Keratinocyte (primary cell): Measurements from ENCODE around the gene ETNK2.

Source experiments
- EZH2 ChIP-seq: IDR thresholded peaks from one replicate; pipeline ENCODE4 v1.6.1; 2012; ENCODE audit warnings: inconsistent platforms, mild to moderate bottlenecking, low read length, moderate library complexity
- TF ChIP-seq, protein P1 (sequence below), 3 experiments: IDR thresholded peaks in 1 of 3; conservative IDR thresholded peaks in 1 of 3; optimal IDR thresholded peaks in 1 of 3; 2 replicates in 2 of 3; 3 replicates in 1 of 3; pipeline versions ENCODE3 to v1.5.1; 2011; ENCODE audit warnings: low read length in 3 of 3, mild to moderate bottlenecking in 3 of 3, moderate library complexity in 2 of 3, control low read depth in 1 of 3, inconsistent platforms in 1 of 3; ENCODE audit not compliant: insufficient read depth in 2 of 3; ENCODE audit errors: extremely low read depth in 1 of 3

- TF ChIP-seq, protein P1, sequence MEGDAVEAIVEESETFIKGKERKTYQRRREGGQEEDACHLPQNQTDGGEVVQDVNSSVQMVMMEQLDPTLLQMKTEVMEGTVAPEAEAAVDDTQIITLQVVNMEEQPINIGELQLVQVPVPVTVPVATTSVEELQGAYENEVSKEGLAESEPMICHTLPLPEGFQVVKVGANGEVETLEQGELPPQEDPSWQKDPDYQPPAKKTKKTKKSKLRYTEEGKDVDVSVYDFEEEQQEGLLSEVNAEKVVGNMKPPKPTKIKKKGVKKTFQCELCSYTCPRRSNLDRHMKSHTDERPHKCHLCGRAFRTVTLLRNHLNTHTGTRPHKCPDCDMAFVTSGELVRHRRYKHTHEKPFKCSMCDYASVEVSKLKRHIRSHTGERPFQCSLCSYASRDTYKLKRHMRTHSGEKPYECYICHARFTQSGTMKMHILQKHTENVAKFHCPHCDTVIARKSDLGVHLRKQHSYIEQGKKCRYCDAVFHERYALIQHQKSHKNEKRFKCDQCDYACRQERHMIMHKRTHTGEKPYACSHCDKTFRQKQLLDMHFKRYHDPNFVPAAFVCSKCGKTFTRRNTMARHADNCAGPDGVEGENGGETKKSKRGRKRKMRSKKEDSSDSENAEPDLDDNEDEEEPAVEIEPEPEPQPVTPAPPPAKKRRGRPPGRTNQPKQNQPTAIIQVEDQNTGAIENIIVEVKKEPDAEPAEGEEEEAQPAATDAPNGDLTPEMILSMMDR (optimal IDR thresholded peaks at IDR 0.05 in 1 of 3, IDR thresholded peaks at IDR 0.05 in 1 of 3, conservative IDR thresholded peaks at IDR 0.05 in 1 of 3; ENCODE audit: extremely low read depth in 1 of 3, insufficient read depth in 2 of 3, low read length in 3 of 3): no peak
- TF ChIP-seq EZH2: no peak
Measured at GRCh38 chr1:204186597-204186996, 34.8 kb upstream of the ETNK2 start.
